ENCODE data around the gene MACROH2A2.

DNA sequence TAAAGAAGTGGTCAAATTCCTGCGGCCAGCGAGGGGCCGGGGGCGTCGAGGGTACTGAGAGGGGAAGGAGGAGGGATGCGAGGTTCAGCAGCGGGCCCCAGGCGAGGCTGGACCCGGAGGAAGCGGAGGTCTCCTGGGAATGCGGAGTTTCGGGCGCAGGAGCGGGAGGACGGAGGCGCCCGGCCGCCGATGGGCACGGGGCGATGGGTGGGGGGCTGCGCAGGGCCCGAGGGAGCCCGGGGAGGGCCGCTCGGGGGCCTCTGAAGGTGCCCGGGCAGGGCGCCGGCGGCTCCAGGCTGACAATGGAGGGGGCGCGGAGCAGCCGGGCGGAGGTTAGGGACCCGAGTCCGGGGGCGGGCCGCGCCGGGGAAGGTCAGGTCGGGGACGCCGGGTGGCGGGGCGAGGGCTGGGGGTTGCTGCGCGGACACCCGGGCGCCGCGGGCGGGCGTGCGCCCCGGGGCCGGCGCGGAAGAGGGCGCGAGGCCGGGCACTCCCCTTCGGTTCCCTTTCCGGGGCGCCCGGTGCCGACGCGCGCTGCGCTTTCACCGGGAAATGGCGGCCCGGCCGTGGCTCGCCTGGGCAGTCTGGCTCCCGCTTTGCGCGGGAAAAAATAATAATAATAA, 683 bp downstream of the MACROH2A2 start:
- no peak for TF ChIP-seq TAF1 (IDR thresholded peaks at IDR 0.05; ENCODE audit: borderline replicate concordance, insufficient read depth, low read length)
- no peak for TF ChIP-seq POLR2AphosphoS5 (IDR thresholded peaks at IDR 0.05; ENCODE audit: low read depth, low read length)
- TF ChIP-seq, protein P1, sequence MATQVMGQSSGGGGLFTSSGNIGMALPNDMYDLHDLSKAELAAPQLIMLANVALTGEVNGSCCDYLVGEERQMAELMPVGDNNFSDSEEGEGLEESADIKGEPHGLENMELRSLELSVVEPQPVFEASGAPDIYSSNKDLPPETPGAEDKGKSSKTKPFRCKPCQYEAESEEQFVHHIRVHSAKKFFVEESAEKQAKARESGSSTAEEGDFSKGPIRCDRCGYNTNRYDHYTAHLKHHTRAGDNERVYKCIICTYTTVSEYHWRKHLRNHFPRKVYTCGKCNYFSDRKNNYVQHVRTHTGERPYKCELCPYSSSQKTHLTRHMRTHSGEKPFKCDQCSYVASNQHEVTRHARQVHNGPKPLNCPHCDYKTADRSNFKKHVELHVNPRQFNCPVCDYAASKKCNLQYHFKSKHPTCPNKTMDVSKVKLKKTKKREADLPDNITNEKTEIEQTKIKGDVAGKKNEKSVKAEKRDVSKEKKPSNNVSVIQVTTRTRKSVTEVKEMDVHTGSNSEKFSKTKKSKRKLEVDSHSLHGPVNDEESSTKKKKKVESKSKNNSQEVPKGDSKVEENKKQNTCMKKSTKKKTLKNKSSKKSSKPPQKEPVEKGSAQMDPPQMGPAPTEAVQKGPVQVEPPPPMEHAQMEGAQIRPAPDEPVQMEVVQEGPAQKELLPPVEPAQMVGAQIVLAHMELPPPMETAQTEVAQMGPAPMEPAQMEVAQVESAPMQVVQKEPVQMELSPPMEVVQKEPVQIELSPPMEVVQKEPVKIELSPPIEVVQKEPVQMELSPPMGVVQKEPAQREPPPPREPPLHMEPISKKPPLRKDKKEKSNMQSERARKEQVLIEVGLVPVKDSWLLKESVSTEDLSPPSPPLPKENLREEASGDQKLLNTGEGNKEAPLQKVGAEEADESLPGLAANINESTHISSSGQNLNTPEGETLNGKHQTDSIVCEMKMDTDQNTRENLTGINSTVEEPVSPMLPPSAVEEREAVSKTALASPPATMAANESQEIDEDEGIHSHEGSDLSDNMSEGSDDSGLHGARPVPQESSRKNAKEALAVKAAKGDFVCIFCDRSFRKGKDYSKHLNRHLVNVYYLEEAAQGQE (IDR thresholded peaks at IDR 0.05; ENCODE audit: insufficient read depth in 1 of 2, low read depth in 2 of 2, low read length in 2 of 2), result no peak
- no peak for TF ChIP-seq SIN3A (IDR thresholded peaks at IDR 0.05; ENCODE audit: borderline replicate concordance, insufficient read depth, low read length)
- no peak for TF ChIP-seq FOXP2 (optimal IDR thresholded peaks at IDR 0.05; ENCODE audit: borderline replicate concordance, extremely low read depth, extremely low read length, insufficient read depth)

Measured in PFSK-1 (cell line).